BE2C (cell line): ENCODE measurements around the gene MTARC1.

Experiments used
- DNase-seq: peaks from one replicate; pipeline ENCODE4 v3.0.0-alpha.2; 2020
- H3K27me3 ChIP-seq: fragments of 250-450 bp; sonication (Bioruptor Pico); 2 replicates; pipeline ENCODE4 v1.5.1; 2020; ENCODE audit warnings: mild to moderate bottlenecking
- H3K36me3 ChIP-seq: fragments of 250-450 bp; sonication (Bioruptor Pico); 2 replicates; pipeline ENCODE4 v1.5.1; 2020; ENCODE audit warnings: mild to moderate bottlenecking
- H3K4me1 ChIP-seq: fragments of 250-450 bp; sonication (Bioruptor Pico); 2 replicates; pipeline ENCODE4 v1.5.1; 2020
- H3K4me3 ChIP-seq: 2 replicates; pipeline ENCODE4 v1.5.1; 2011; ENCODE audit warnings: low read depth, low read length
- H3K9me3 ChIP-seq: fragments of 250-450 bp; sonication (Bioruptor Pico); 2 replicates; pipeline ENCODE4 v1.5.1; 2020
- CTCF ChIP-seq: IDR thresholded peaks from 2 replicates; pipeline ENCODE4 v1.5.1; 2012; ENCODE audit warnings: mild to moderate bottlenecking, low read depth, low read length

The MTARC1 gene

GRCh38 chr1:220809704-220810103 is 23.0 kb downstream of the MTARC1 start:
- H3K9me3 ChIP-seq: no peaks in the 10 kb centered on the region
- no peaks in the 10 kb centered on the region for H3K36me3 ChIP-seq
- no peaks in the 10 kb centered on the region for H3K27me3 ChIP-seq
- no peak overlapping the region for H3K4me3 ChIP-seq
- H3K4me1 ChIP-seq: no peaks in the 10 kb centered on the region
- TF ChIP-seq CTCF: no peak
- DNase-seq: no peak

- peak; percentile 85 for DNase-seq
- H3K4me3 ChIP-seq: peak overlapping the region; percentile 33
- no peaks in the 10 kb centered on the region for H3K36me3 ChIP-seq
- peak; percentile 95 for TF ChIP-seq CTCF
- no peaks in the 10 kb centered on the region for H3K27me3 ChIP-seq
- no peaks in the 10 kb centered on the region for H3K4me1 ChIP-seq
- H3K9me3 ChIP-seq: no peaks in the 10 kb centered on the region
Observed at GRCh38 chr1:220810179-220810653, 23.5 kb downstream of the MTARC1 start.

GRCh38 chr1:220810963-220811362 is 24.2 kb downstream of the MTARC1 start:
- Histone ChIP-seq H3K4me1 (no peaks in the 10 kb centered on the region), H3K36me3 (no peaks in the 10 kb centered on the region), H3K27me3 (no peaks in the 10 kb centered on the region), H3K9me3 (no peaks in the 10 kb centered on the region), H3K4me3 (no peak overlapping the region)
- 0 out of 2 replicates have a peak, but pooled peaks have one; percentile 4 for TF ChIP-seq CTCF
- DNase-seq: no peak

GRCh38 chr1:220811695-220812094 is 25.0 kb downstream of the MTARC1 start:
- no peaks in the 10 kb centered on the region for H3K9me3 ChIP-seq
- no peak for TF ChIP-seq CTCF
- no peaks in the 10 kb centered on the region for H3K36me3 ChIP-seq

GRCh38 chr1:220812308-220812707 is 25.6 kb downstream of the MTARC1 start:
- no peak for TF ChIP-seq CTCF

More at GRCh38 chr1:220811695-220812094, 25.0 kb downstream of the MTARC1 start:
- Histone ChIP-seq H3K27me3 (no peaks in the 10 kb centered on the region), H3K4me1 (no peaks in the 10 kb centered on the region), H3K4me3 (no peak overlapping the region)
- DNase-seq: no peak

GRCh38 chr1:220813013-220813412 is 26.3 kb downstream of the MTARC1 start:
- peak; percentile 18; the same call in 1 of the 2 replicates for TF ChIP-seq CTCF
- no peaks in the 10 kb centered on the region for H3K36me3 ChIP-seq
- H3K27me3 ChIP-seq: no peaks in the 10 kb centered on the region
- no peak overlapping the region for H3K4me3 ChIP-seq
- H3K9me3 ChIP-seq: no peaks in the 10 kb centered on the region
- no peaks in the 10 kb centered on the region for H3K4me1 ChIP-seq
- DNase-seq: no peak

More at GRCh38 chr1:220812308-220812707, 25.6 kb downstream of the MTARC1 start:
- Histone ChIP-seq H3K9me3 (no peaks in the 10 kb centered on the region), H3K4me3 (no peak overlapping the region), H3K4me1 (no peaks in the 10 kb centered on the region), H3K27me3 (no peaks in the 10 kb centered on the region), H3K36me3 (no peaks in the 10 kb centered on the region)
- DNase-seq: no peak
